B cell (primary cell): ENCODE results near the gene TBXA2R. TPM values are rescaled to one million over a fixed set of nuclear protein-coding genes. Genes with fewer than 3 reads are reported as not detected.

Experiments used
- ATAC-seq: fragments of 200-7000 bp; cut with Tn5 transposase; one replicate; pipeline ENCODE4 v1.10.0; 2021; ENCODE audit warnings: low read depth, mild to moderate bottlenecking, moderate number of reproducible peaks, moderate library complexity
- CTCF ChIA-PET: fragments of 350-600 bp; sonication (Branson Sonifier 250); formaldehyde crosslinking; loops from one replicate; lab custom pipeline; 2021; ENCODE audit warnings: antibody characterized with exemption, inconsistent platforms; lab: Charles Lee
- POLR2A ChIA-PET: fragments of 350-600 bp; sonication (Branson Sonifier 250); formaldehyde crosslinking; loops from one replicate; lab custom pipeline; 2021; ENCODE audit warnings: antibody characterized with exemption; lab: Charles Lee
- DNase-seq: peaks from one replicate; pipeline ENCODE4 v3.0.0; 2013
- H2AFZ ChIP-seq: 2 replicates; pipeline ENCODE4 v1.6.1; 2012; ENCODE audit warnings: mild to moderate bottlenecking, low read depth, low read length; ENCODE audit not compliant: insufficient read depth, poor library complexity, severe bottlenecking
- H3K27ac ChIP-seq, 2 donors: 1 replicate in 1 of 2; 2 replicates in 1 of 2; pipeline ENCODE4 v1.5.1; 2012 to 2013; ENCODE audit warnings: low read length in 2 of 2, mild to moderate bottlenecking in 2 of 2, moderate library complexity in 1 of 2
- H3K27me3 ChIP-seq, 4 experiments: fragments of 200-600 bp in 1 of 4; sonication (generic) in 1 of 4; replicated peaks in 1 of 4; 1 replicate in 2 of 4; 2 replicates in 2 of 4; pipeline versions ENCODE4 v1.6.1 to v1.7.0; 2013 to 2016; ENCODE audit warnings: low read length in 3 of 4, mild to moderate bottlenecking in 2 of 4, mixed read lengths in 1 of 4, moderate library complexity in 1 of 4; ENCODE audit not compliant: insufficient read depth in 4 of 4, control insufficient read depth in 3 of 4; ENCODE audit errors: control extremely low read depth in 1 of 4
- H3K36me3 ChIP-seq, 2 experiments: replicated peaks in 1 of 2; 1 replicate in 1 of 2; 2 replicates in 1 of 2; pipeline versions ENCODE4 v1.6.1 to v1.7.1; 2013; ENCODE audit warnings: low read length in 1 of 2; ENCODE audit not compliant: insufficient read depth in 2 of 2, control insufficient read depth in 1 of 2; ENCODE audit errors: control extremely low read depth in 1 of 2, extremely low read depth in 1 of 2
- H3K4me1 ChIP-seq, 2 donors: fragments of 200-600 bp in 1 of 2; sonication (generic) in 1 of 2; 1 replicate in 1 of 2; 2 replicates in 1 of 2; pipeline versions ENCODE4 v1.5.1 to v1.6.1; 2013 to 2017; ENCODE audit warnings: low read length in 2 of 2; ENCODE audit not compliant: control insufficient read depth in 2 of 2, insufficient read depth in 2 of 2
- H3K4me2 ChIP-seq: replicated peaks from 2 replicates; pipeline ENCODE3; 2012; ENCODE audit warnings: mild to moderate bottlenecking, low read depth, low read length; ENCODE audit not compliant: poor library complexity, severe bottlenecking
- H3K4me3 ChIP-seq, 5 experiments: fragments of 200-600 bp in 1 of 5; sonication (generic) in 1 of 5; 1 replicate in 3 of 5; 2 replicates in 2 of 5; pipeline versions ENCODE4 v1.5.1 to v1.7.0; 2011 to 2016; ENCODE audit warnings: low read length in 4 of 5, mild to moderate bottlenecking in 4 of 5, low read depth in 2 of 5, control low read depth in 1 of 5, moderate library complexity in 1 of 5; ENCODE audit not compliant: insufficient read depth in 1 of 5; ENCODE audit errors: control extremely low read depth in 1 of 5, extremely low read depth in 1 of 5
- H3K79me2 ChIP-seq: fragments of 200-600 bp; sonication (generic); one replicate; pipeline ENCODE4 v1.6.0; 2016; ENCODE audit warnings: low read length; ENCODE audit not compliant: control insufficient read depth, insufficient read depth
- H3K9ac ChIP-seq: fragments of 200-600 bp; sonication (generic); 2 replicates; pipeline ENCODE4 v1.6.1; 2017; ENCODE audit warnings: mild to moderate bottlenecking, low read length, moderate library complexity
- H3K9me3 ChIP-seq, 3 donors: one replicate each; pipeline versions ENCODE4 v1.6.1 to v1.7.1; 2013; ENCODE audit warnings: low read length in 2 of 3; ENCODE audit not compliant: control insufficient read depth in 2 of 3, insufficient read depth in 1 of 3; ENCODE audit errors: control extremely low read depth in 1 of 3
- H4K20me1 ChIP-seq: 2 replicates; pipeline ENCODE4 v1.6.0; 2012; ENCODE audit warnings: mild to moderate bottlenecking, low read length; ENCODE audit not compliant: insufficient read depth, control insufficient read depth, poor library complexity, severe bottlenecking
- H3K27ac Mint-ChIP-seq: one replicate; pipeline ENCODE4 v1.8.0; 2021; ENCODE audit warnings: mixed read lengths
- H3K27me3 Mint-ChIP-seq: one replicate; pipeline ENCODE4 v1.8.0; 2021; ENCODE audit warnings: mixed read lengths
- H3K4me1 Mint-ChIP-seq: one replicate; pipeline ENCODE4 v1.8.0; 2021; ENCODE audit warnings: mixed read lengths
- H3K4me3 Mint-ChIP-seq: one replicate; pipeline ENCODE4 v1.8.0; 2021; ENCODE audit warnings: mixed read lengths
- H3K9me3 Mint-ChIP-seq: one replicate; pipeline ENCODE4 v1.8.0; 2022; ENCODE audit warnings: mixed read lengths; ENCODE audit not compliant: insufficient read depth
- EZH2 ChIP-seq: IDR thresholded peaks from 2 replicates; pipeline ENCODE4 v1.6.1; 2012; ENCODE audit warnings: borderline replicate concordance, low read depth, mild to moderate bottlenecking, moderate library complexity, low read length; ENCODE audit not compliant: insufficient read depth, poor library complexity, severe bottlenecking
- WGBS: methylation state at CpG from one replicate; pipeline ENCODE4 v1.1.5; 2013; ENCODE audit warnings: missing lambda C conversion rate; ENCODE audit not compliant: insufficient coverage; 5-methylcytosine and 5-hydroxymethylcytosine counted together
- intact Hi-C: fragments of 100-400 bp; cut with micrococcal nuclease; formaldehyde crosslinking; loops from one replicate; pipeline ENCODE4 v1.10.0; 2022
- polyA plus RNA-seq: library from polyadenylated mRNA; depleted of rRNA; stranded (reverse); fragments of >200 nt; gene quantifications from 2 replicates; pipeline ENCODE4 v1.2.3, GENCODE V29; 2012
- total RNA-seq, 2 donors: library from RNA; stranded (reverse); fragments of 120-200 nt in 1 of 2; gene quantifications; 1 replicate in 1 of 2; 2 replicates in 1 of 2; pipeline versions ENCODE4 v1.2.3 to v1.2.4, GENCODE V29; 2013 to 2022
- TF ChIP-seq, protein P1 (sequence below): fragments of 200-600 bp; IDR thresholded peaks from one replicate; pipeline ENCODE4 v1.8.0; 2022; ENCODE audit warnings: antibody characterized with exemption, mild to moderate bottlenecking

Gene TBXA2R
- total and polyA plus RNA-seq, 2 donors (not counting 1 experiment from before 2014, with no cell fraction given) = 3.9 to 7.9 TPM

DNA sequence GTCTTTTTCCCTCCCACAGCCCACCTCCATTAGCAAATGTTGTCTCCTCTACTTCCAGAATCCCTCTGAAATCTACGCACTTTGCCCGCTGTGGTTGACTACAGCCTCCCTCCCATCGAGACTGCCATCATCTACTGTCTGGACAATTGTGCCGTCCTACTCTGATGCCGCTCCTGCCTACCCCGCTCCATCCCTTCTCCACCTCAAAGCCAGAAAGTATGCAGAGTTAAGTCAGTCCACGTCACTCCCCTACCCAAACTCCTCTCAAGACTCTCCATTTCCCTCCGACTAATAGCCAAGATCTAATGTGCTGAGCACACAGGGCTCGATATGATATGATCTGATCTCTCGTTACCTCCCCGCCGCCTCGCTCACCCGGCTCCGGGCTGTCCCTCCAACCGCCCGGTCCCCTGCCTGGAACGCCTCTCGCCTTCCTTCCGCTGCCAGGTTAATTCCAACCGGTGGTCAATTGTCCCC is 19.4 kb upstream of the TBXA2R start:
- Histone ChIP-seq H3K27me3 (no peaks in the 10 kb centered on the region), H3K27ac (peak overlapping the region in 1 of 2 donors; percentile 98), H3K36me3 (peaks cover 0 to 15% of the 10 kb centered on the region in 2 experiments), H3K79me2 (peaks cover 49% of the 10 kb centered on the region), H3K4me1 (peaks cover 17 to 21% of the 10 kb centered on the region in 2 donors), H3K4me3 (peak overlapping the region; percentile 70 to 98 (median 76)), H4K20me1 (peaks cover 47% of the 10 kb centered on the region), H3K9ac (peak overlapping the region; percentile 87), H3K4me2 (peak overlapping the region; percentile 86), H2AFZ (peak overlapping the region; percentile 96), H3K9me3 (no peaks in the 10 kb centered on the region)
- Mint-ChIP-seq H3K9me3 (no peaks in the 10 kb centered on the region), H3K27ac (peak overlapping the region; percentile 100), H3K27me3 (no peaks in the 10 kb centered on the region), H3K4me3 (peak overlapping the region; percentile 96), H3K4me1 (peaks cover 26% of the 10 kb centered on the region)
- TF ChIP-seq, protein P1, sequence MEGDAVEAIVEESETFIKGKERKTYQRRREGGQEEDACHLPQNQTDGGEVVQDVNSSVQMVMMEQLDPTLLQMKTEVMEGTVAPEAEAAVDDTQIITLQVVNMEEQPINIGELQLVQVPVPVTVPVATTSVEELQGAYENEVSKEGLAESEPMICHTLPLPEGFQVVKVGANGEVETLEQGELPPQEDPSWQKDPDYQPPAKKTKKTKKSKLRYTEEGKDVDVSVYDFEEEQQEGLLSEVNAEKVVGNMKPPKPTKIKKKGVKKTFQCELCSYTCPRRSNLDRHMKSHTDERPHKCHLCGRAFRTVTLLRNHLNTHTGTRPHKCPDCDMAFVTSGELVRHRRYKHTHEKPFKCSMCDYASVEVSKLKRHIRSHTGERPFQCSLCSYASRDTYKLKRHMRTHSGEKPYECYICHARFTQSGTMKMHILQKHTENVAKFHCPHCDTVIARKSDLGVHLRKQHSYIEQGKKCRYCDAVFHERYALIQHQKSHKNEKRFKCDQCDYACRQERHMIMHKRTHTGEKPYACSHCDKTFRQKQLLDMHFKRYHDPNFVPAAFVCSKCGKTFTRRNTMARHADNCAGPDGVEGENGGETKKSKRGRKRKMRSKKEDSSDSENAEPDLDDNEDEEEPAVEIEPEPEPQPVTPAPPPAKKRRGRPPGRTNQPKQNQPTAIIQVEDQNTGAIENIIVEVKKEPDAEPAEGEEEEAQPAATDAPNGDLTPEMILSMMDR = no peak
- TF ChIP-seq EZH2 = no peak
- intact Hi-C loops = loop anchor here (2.0 kb wide), 2 partner anchors 81 to 125 kb away; partner anchors contain the start of gene DOHH
- DNase-seq = no peak
- CTCF ChIA-PET = no interaction called here
- ATAC-seq = no peak
- WGBS = 5% methylated on average over 21 of the region's 21 CpGs
- POLR2A ChIA-PET = no interaction called here

DNA sequence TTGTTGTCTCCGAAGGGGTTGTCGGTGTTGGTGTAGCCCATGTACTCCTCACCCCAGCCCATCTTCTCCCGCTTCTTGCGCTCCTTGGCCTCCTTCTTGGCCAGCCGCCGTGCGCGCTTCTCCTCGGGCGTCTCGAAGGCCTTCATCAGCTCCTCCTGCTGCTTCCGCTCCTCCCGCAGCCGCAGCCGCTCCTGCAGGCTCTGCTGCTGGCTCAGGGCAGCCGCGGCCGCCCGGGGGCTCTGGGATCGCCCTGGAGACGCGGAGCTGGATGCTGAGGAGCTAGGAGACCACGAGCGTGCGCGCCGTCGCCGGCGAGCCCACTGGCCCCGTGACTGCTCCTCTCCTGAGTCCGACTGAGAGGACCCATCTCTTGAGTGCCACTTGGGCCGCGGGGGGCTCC is 17.0 kb upstream of the TBXA2R start:
- Histone ChIP-seq H3K36me3 (peaks cover 0 to 26% of the 10 kb centered on the region in 2 experiments), H3K9ac (no peak overlapping the region), H3K4me1 (peaks cover 17 to 21% of the 10 kb centered on the region in 2 donors), H3K4me2 (no peak overlapping the region), H3K9me3 (no peaks in the 10 kb centered on the region), H3K27me3 (no peaks in the 10 kb centered on the region), H2AFZ (no peak overlapping the region), H3K4me3 (no peak overlapping the region), H3K27ac (no peak overlapping the region), H4K20me1 (peaks cover 61% of the 10 kb centered on the region), H3K79me2 (peaks cover 58% of the 10 kb centered on the region)
- H3K27me3 Mint-ChIP-seq = no peaks in the 10 kb centered on the region
- ChIA-PET CTCF (interaction anchor here (1.3 kb wide), 1 partner anchor 79 kb away, joined by 3 read pairs; no protein-coding TSS in a partner anchor), POLR2A (no interaction called here)
- ATAC-seq = no peak
- peaks cover 26% of the 10 kb centered on the region for H3K4me1 Mint-ChIP-seq
- DNase-seq = no peak
- no peak for TF ChIP-seq EZH2
- TF ChIP-seq, protein P1 = no peak
- H3K4me3 Mint-ChIP-seq = no peak overlapping the region
- WGBS = 98% methylated on average over 34 of the region's 34 CpGs
- intact Hi-C loops = no loop called here
- no peak overlapping the region for H3K27ac Mint-ChIP-seq
- H3K9me3 Mint-ChIP-seq = no peaks in the 10 kb centered on the region
